T-cell (primary cell): ENCODE data around the gene PAH. TPM values are rescaled to one million over a fixed set of nuclear protein-coding genes. Genes with fewer than 3 reads are reported as not detected.

Experiments used
- ATAC-seq, 4 experiments: fragments of 200-7000 bp in 3 of 4; fragments of 150-1000 bp in 1 of 4; cut with Tn5 transposase; replicated peaks in 1 of 4; 1 replicate in 3 of 4; 2 replicates in 1 of 4; pipeline ENCODE4 v1.10.0; 2021; ENCODE audit warnings: moderate library complexity in 3 of 4, mild to moderate bottlenecking in 2 of 4, moderate number of reproducible peaks in 1 of 4
- CTCF ChIA-PET, 2 donors: fragments of 300-600 bp; sonication (Branson Sonifier 250); formaldehyde crosslinking; loops; one replicate each; lab custom pipeline; 2022; ENCODE audit warnings: antibody characterized with exemption in 2 of 2; lab: Charles Lee
- POLR2A ChIA-PET, 2 donors: fragments of 300-600 bp; sonication (Branson Sonifier 250); formaldehyde crosslinking; loops; one replicate each; lab custom pipeline; 2022; ENCODE audit warnings: antibody characterized with exemption in 2 of 2; lab: Charles Lee
- DNase-seq, 35 experiments: peaks; one replicate each; pipeline versions ENCODE4 v3.0.0 to v3.0.0-alpha.2; 2013 to 2023
- H3K27ac ChIP-seq: one replicate; pipeline ENCODE4 v1.5.1; 2013; ENCODE audit warnings: low read length
- H3K27me3 ChIP-seq, 2 experiments: replicated peaks in 1 of 2; 1 replicate in 1 of 2; 2 replicates in 1 of 2; pipeline versions ENCODE4 v1.6.1 to v1.7.0; 2013; ENCODE audit warnings: low read length in 1 of 2, mixed read lengths in 1 of 2; ENCODE audit not compliant: control insufficient read depth in 2 of 2, insufficient read depth in 2 of 2; ENCODE audit errors: extremely low read depth in 1 of 2
- H3K36me3 ChIP-seq, 2 donors: 1 replicate in 1 of 2; 2 replicates in 1 of 2; pipeline versions ENCODE4 v1.6.1 to v1.7.0; 2013; ENCODE audit warnings: low read length in 1 of 2; ENCODE audit not compliant: control insufficient read depth in 2 of 2, insufficient read depth in 1 of 2; ENCODE audit errors: extremely low read depth in 1 of 2
- H3K4me1 ChIP-seq, 2 experiments: 1 replicate in 1 of 2; 2 replicates in 1 of 2; pipeline versions ENCODE4 v1.6.1 to v1.7.0; 2013; ENCODE audit warnings: low read length in 2 of 2, mixed read lengths in 1 of 2; ENCODE audit not compliant: insufficient read depth in 2 of 2, control insufficient read depth in 1 of 2; ENCODE audit errors: extremely low read depth in 1 of 2
- H3K4me3 ChIP-seq, 2 donors: 1 replicate in 1 of 2; 2 replicates in 1 of 2; pipeline versions ENCODE4 v1.5.1 to v1.7.0; 2013; ENCODE audit warnings: mild to moderate bottlenecking in 2 of 2, low read length in 1 of 2, moderate library complexity in 1 of 2; ENCODE audit not compliant: control insufficient read depth in 1 of 2; ENCODE audit errors: extremely low read depth in 1 of 2
- H3K9me3 ChIP-seq: 2 replicates; pipeline ENCODE4 v1.7.0; 2013
- H3K27ac Mint-ChIP-seq, 2 donors: one replicate each; pipeline ENCODE4 v1.8.0; 2020 to 2021; ENCODE audit warnings: mild to moderate bottlenecking in 2 of 2, mixed read lengths in 2 of 2
- H3K27me3 Mint-ChIP-seq, 2 donors: one replicate each; pipeline ENCODE4 v1.8.0; 2021 to 2022; ENCODE audit warnings: mixed read lengths in 2 of 2
- H3K36me3 Mint-ChIP-seq: one replicate; pipeline ENCODE4 v1.8.0; 2021; ENCODE audit warnings: mixed read lengths
- H3K4me1 Mint-ChIP-seq, 3 donors: one replicate each; pipeline ENCODE4 v1.8.0; 2020 to 2022; ENCODE audit warnings: mixed read lengths in 3 of 3, mild to moderate bottlenecking in 1 of 3
- H3K4me3 Mint-ChIP-seq, 3 donors: one replicate each; pipeline ENCODE4 v1.8.0; 2020 to 2022; ENCODE audit warnings: mild to moderate bottlenecking in 3 of 3, mixed read lengths in 3 of 3, moderate library complexity in 3 of 3
- H3K9me3 Mint-ChIP-seq, 3 donors: one replicate each; pipeline ENCODE4 v1.8.0; 2020 to 2022; ENCODE audit warnings: mixed read lengths in 3 of 3
- WGBS: methylation state at CpG from one replicate; pipeline ENCODE4 v1.1.5; 2013; ENCODE audit warnings: missing lambda C conversion rate; ENCODE audit not compliant: insufficient coverage; 5-methylcytosine and 5-hydroxymethylcytosine counted together
- total RNA-seq, 35 experiments: library from RNA in 6 of 35; stranded (reverse) in 6 of 35; fragments of 120-200 nt in 1 of 35; gene quantifications; one replicate each; pipeline versions ENCODE4 v1.2.1 to v1.2.4 and lab custom pipeline; 2013 to 2026

PAH gene
- total RNA-seq, 5 donors from 2014 or later (not counting 1 experiment from before 2014, with no cell fraction given): 0.30 to 2.0 (median 0.82) TPM; not detected in 2

DNA sequence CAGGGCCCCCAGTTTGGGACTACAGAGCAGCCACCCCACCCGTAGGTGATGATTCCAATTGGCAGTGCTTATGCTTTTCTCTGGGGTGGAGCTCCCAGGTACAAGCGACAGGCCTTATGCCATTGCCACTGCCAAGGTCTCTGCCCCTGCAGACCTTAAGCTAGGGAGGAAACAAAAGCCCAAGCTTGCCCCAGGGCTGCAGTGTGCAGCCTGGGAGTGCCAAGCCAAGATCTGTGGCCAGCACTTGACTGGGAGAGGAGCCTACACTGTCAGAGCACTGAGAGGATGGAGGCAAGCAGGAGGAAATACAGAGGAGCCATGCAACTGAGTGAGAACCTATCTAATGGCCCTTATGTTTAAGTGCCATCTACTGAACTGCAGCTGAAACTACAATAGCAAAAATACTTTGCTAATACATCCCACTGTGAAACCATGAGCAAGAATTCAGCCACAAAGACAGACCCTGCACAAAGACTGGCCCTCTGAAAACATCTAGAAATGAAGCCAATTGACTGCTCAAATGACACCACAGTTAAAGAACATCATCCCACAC, 22.7 kb upstream of the PAH start:
- peaks cover 0 to 9% (median 3%) of the 10 kb centered on the region in 3 donors for H3K9me3 Mint-ChIP-seq
- no peaks in the 10 kb centered on the region for H3K4me1 Mint-ChIP-seq
- H3K27ac ChIP-seq: no peak overlapping the region
- ATAC-seq: no peak
- H3K36me3 Mint-ChIP-seq: no peaks in the 10 kb centered on the region
- peaks cover 7 to 27% of the 10 kb centered on the region in 2 donors for H3K27me3 Mint-ChIP-seq
- no peak overlapping the region for H3K27ac Mint-ChIP-seq
- no peaks in the 10 kb centered on the region for H3K36me3 ChIP-seq
- CTCF ChIA-PET: no interaction called here
- H3K4me1 ChIP-seq: no peaks in the 10 kb centered on the region
- peaks cover 0 to 20% of the 10 kb centered on the region in 2 experiments for H3K27me3 ChIP-seq
- no peak overlapping the region for H3K4me3 Mint-ChIP-seq
- H3K4me3 ChIP-seq: no peak overlapping the region
- no peaks in the 10 kb centered on the region for H3K9me3 ChIP-seq
- POLR2A ChIA-PET: interaction anchor here in 1 of 2 donors (0.6 kb wide), 1 partner anchor 72 kb away, joined by 3 read pairs; no protein-coding TSS in a partner anchor
- no peak for DNase-seq
- 78% methylated on average over 1 of the region's 2 CpGs for WGBS

DNA sequence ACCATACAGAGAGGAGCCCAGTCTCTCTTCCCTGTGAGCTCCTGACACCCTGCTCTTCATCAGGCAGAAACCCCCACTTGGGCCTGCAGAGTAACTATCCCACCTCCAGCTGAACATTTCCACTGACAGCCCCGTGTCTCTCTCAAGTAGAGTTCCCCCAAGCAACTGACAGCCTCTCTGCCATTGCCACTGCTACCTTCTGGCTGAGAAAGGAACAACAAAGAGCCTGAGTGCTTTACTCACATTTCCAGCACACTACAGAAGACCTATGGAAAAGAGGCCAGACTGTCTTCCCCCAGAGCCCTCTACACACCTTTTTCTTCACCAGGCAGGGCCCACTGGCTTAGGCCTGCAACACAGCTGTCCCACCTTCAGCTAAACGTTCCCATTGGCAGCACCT, 22.0 kb upstream of the PAH start:
- peaks cover 9 to 27% of the 10 kb centered on the region in 2 donors for H3K27me3 Mint-ChIP-seq
- H3K36me3 ChIP-seq: no peaks in the 10 kb centered on the region
- no peak overlapping the region for H3K27ac Mint-ChIP-seq
- H3K36me3 Mint-ChIP-seq: no peaks in the 10 kb centered on the region
- CTCF ChIA-PET: no interaction called here
- ATAC-seq: no peak
- DNase-seq: no peak
- no peak overlapping the region for H3K4me3 ChIP-seq
- no peaks in the 10 kb centered on the region for H3K4me1 ChIP-seq
- H3K9me3 Mint-ChIP-seq: peaks cover 0 to 9% (median 3%) of the 10 kb centered on the region in 3 donors
- no peak overlapping the region for H3K4me3 Mint-ChIP-seq
- H3K27ac ChIP-seq: no peak overlapping the region
- H3K9me3 ChIP-seq: no peaks in the 10 kb centered on the region
- H3K4me1 Mint-ChIP-seq: no peaks in the 10 kb centered on the region
- peaks cover 0 to 20% of the 10 kb centered on the region in 2 experiments for H3K27me3 ChIP-seq
- POLR2A ChIA-PET: no interaction called here
- 42% methylated on average over 2 of the region's 2 CpGs for WGBS

DNA sequence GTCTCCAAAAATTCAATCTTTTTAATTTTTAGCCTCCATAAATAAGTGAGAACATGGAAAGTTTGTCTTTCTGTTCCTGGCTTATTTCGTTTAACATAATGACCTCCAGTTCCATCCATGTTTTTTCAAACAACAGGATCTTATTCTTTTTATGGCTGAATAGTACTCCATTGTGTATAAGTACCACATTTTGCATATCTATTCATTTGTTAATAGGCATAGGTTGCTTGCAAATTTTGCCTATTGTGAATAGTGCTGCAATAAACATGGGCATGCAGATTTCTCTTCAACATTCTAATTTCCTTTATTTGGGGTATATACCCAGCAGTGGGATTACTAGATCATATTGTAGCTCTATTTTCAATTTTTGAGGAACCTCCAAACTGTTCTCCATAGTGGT, 16.1 kb upstream of the PAH start:
- DNase-seq (no peak), ATAC-seq (no peak)
- H3K9me3 Mint-ChIP-seq: no peaks in the 10 kb centered on the region
- Histone ChIP-seq H3K4me1 (no peaks in the 10 kb centered on the region), H3K9me3 (no peaks in the 10 kb centered on the region), H3K4me3 (no peak overlapping the region), H3K36me3 (no peaks in the 10 kb centered on the region), H3K27ac (no peak overlapping the region), H3K27me3 (peaks cover 0 to 4% of the 10 kb centered on the region in 2 experiments)
- no peak overlapping the region for H3K4me3 Mint-ChIP-seq
- CTCF ChIA-PET: no interaction called here
- POLR2A ChIA-PET: no interaction called here
- no peaks in the 10 kb centered on the region for H3K36me3 Mint-ChIP-seq
- no CpG with 5 or more reads among the region's 1 CpG for WGBS
- H3K27me3 Mint-ChIP-seq: peaks cover 16 to 25% of the 10 kb centered on the region in 2 donors
- H3K4me1 Mint-ChIP-seq: no peaks in the 10 kb centered on the region
- no peak overlapping the region for H3K27ac Mint-ChIP-seq

DNA sequence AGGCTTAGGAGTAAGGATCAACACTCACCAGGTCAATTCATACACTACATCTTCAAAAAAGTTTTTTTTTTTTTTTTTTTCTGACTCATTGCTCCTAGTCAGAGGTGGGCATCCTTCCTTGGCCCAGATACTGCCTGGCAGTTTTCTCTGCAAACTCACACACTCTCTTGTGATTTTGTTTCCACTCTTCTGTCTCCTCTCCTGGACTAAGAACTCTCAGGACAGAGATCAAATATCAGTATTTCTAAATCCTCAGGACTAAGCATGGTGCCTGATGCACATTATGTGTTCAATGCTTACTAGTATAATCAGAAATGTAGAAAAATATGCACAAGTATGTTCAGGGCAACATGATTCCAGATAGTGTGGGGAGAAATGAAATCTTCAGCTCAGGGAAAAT, 10.2 kb upstream of the PAH start:
- Histone ChIP-seq H3K27me3 (no peaks in the 10 kb centered on the region), H3K27ac (no peak overlapping the region), H3K36me3 (no peaks in the 10 kb centered on the region), H3K9me3 (no peaks in the 10 kb centered on the region), H3K4me1 (no peaks in the 10 kb centered on the region), H3K4me3 (no peak overlapping the region)
- Mint-ChIP-seq H3K27me3 (peaks cover 15 to 33% of the 10 kb centered on the region in 2 donors), H3K27ac (no peak overlapping the region), H3K9me3 (no peaks in the 10 kb centered on the region), H3K4me3 (no peak overlapping the region), H3K36me3 (no peaks in the 10 kb centered on the region), H3K4me1 (no peaks in the 10 kb centered on the region)
- POLR2A ChIA-PET: interaction anchor here in 1 of 2 donors (0.6 kb wide), 1 partner anchor 177 kb away, joined by 3 read pairs; no protein-coding TSS in a partner anchor
- ATAC-seq (no peak), DNase-seq (no peak)
- CTCF ChIA-PET: interaction anchor here in 1 of 2 donors (0.7 kb wide), 1 partner anchor 10 kb away, joined by 6 read pairs; the partner anchor contains the start of gene PAH

DNA sequence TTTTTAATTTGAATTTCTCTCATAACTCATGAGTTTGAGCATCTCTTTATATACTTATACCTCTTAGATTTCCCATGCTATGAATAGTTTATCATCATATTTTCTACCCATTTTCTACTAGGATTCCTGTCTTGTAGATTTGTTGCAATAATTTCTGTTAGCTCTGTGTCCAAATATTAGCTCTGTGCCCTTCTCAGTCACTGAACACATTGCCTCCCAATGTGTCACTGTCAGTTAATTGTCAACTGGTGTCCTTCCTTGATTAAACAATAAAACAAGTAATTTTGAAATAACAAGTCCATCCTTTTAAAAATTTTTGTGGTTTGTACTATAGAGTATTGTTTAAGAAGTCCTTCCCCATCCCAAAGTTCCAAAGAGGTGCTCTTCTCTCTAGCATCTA, 4.2 kb upstream of the PAH start:
- no peak for ATAC-seq
- DNase-seq: no peak
- Mint-ChIP-seq H3K4me1 (peaks cover 5 to 10% (median 6%) of the 10 kb centered on the region in 3 donors), H3K9me3 (no peaks in the 10 kb centered on the region), H3K27me3 (peaks cover 12 to 51% of the 10 kb centered on the region in 2 donors), H3K27ac (no peak overlapping the region), H3K4me3 (no peak overlapping the region), H3K36me3 (no peaks in the 10 kb centered on the region)
- POLR2A ChIA-PET: no interaction called here
- no peak overlapping the region for H3K27ac ChIP-seq
- no peaks in the 10 kb centered on the region for H3K9me3 ChIP-seq
- H3K36me3 ChIP-seq: no peaks in the 10 kb centered on the region
- CTCF ChIA-PET: no interaction called here
- peaks cover 0 to 5% of the 10 kb centered on the region in 2 experiments for H3K4me1 ChIP-seq
- peaks cover 0 to 8% of the 10 kb centered on the region in 2 experiments for H3K27me3 ChIP-seq
- H3K4me3 ChIP-seq: no peak overlapping the region

DNA sequence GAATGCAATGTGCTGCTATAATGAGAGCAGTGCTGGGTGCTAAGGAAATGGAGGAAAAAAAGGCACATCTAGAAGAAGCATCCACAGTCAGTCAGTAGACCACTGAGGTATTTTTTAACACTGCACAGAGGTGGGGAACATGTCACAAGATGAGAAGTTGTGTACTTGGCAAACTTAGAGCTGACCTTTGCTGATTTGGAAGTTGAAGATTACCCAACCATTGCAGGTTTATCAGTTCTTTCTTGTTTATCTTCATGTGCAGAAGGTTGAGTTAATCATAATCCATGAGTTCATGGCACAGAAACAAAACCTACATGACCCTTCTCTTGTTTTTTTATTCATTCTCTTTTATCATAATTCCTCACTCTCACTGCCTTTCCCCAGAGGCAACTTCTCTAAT, 3.2 kb upstream of the PAH start:
- Histone ChIP-seq H3K27me3 (peaks cover 0 to 8% of the 10 kb centered on the region in 2 experiments), H3K27ac (no peak overlapping the region), H3K4me1 (peaks cover 0 to 5% of the 10 kb centered on the region in 2 experiments), H3K9me3 (no peaks in the 10 kb centered on the region), H3K4me3 (no peak overlapping the region), H3K36me3 (no peaks in the 10 kb centered on the region)
- H3K27me3 Mint-ChIP-seq: peaks cover 8 to 49% of the 10 kb centered on the region in 2 donors
- no peak overlapping the region for H3K27ac Mint-ChIP-seq
- POLR2A ChIA-PET: no interaction called here
- H3K4me3 Mint-ChIP-seq: no peak overlapping the region
- CTCF ChIA-PET: no interaction called here
- no peak for DNase-seq
- H3K36me3 Mint-ChIP-seq: no peaks in the 10 kb centered on the region
- no peaks in the 10 kb centered on the region for H3K9me3 Mint-ChIP-seq
- peaks cover 5 to 10% (median 6%) of the 10 kb centered on the region in 3 donors for H3K4me1 Mint-ChIP-seq
- ATAC-seq: no peak
